Bronchial epithelial cell (primary cell): ENCODE data around the gene ANKRD30A. TPM values are rescaled to one million over a fixed set of nuclear protein-coding genes. Genes with fewer than 3 reads are reported as not detected.
"Not testable (repeated sequence)": the region's sequence is repeated elsewhere in the genome, so short reads cannot be mapped to it uniquely, and the experiment has no call there.

Experiments
- DNase-seq: peaks from one replicate; pipeline ENCODE4 v3.0.0-alpha.2; 2010; ENCODE audit warnings: low read depth
- FAIRE-seq: peaks from 2 replicates; lab custom pipeline; 2011; peaks lifted over from hg19 to GRCh38; lab: Jason Lieb, UNC
- H3K27me3 ChIP-seq: 2 replicates; pipeline ENCODE4 v1.5.1; 2011; ENCODE audit warnings: low read length; ENCODE audit not compliant: control insufficient read depth, insufficient read depth
- H3K36me3 ChIP-seq: 2 replicates; pipeline ENCODE4 v1.5.1; 2011; ENCODE audit warnings: low read length; ENCODE audit not compliant: control insufficient read depth, insufficient read depth
- H3K4me3 ChIP-seq: 2 replicates; pipeline ENCODE4 v1.5.1; 2011; ENCODE audit warnings: mild to moderate bottlenecking, low read depth, low read length, control low read depth
- total RNA-seq: library from RNA; depleted of rRNA; stranded (reverse); fragments of >200 nt; gene quantifications from 2 replicates; pipeline ENCODE4 v1.2.1, GENCODE V29; 2014
- TF ChIP-seq, protein P1 (sequence below): IDR thresholded peaks from 2 replicates; pipeline ENCODE4 v1.5.1; 2011; ENCODE audit warnings: mild to moderate bottlenecking, moderate library complexity, low read length, control low read depth, inconsistent platforms; ENCODE audit not compliant: insufficient read depth, severe bottlenecking

Gene ANKRD30A
- total RNA-seq, 1 donor from 2014 or later: not detected

DNA sequence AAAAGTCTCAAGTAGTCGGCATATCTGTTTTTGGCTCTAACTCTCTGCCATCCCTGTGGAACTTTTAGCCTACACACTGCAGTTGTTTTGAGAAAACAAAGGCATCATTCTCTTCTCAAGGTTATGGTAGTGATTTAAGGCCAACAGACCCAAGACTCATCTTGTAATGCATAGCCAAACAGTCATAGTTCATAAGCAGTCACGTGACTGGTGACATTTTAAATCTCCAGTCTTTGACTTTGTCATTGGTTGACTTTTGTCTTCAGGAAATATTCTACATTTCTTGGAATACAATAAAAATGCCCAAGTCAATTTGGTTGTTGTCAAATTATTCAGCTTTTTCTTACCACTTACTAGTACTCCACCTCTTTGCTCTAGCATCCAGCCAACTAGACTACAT is 114.8 kb downstream of the ANKRD30A start:
- FAIRE-seq (no peak), DNase-seq (no peak)
- H3K36me3 ChIP-seq: no peaks in the 10 kb centered on the region
- no peaks in the 10 kb centered on the region for H3K27me3 ChIP-seq
- no peak overlapping the region for H3K4me3 ChIP-seq
- TF ChIP-seq, protein P1, sequence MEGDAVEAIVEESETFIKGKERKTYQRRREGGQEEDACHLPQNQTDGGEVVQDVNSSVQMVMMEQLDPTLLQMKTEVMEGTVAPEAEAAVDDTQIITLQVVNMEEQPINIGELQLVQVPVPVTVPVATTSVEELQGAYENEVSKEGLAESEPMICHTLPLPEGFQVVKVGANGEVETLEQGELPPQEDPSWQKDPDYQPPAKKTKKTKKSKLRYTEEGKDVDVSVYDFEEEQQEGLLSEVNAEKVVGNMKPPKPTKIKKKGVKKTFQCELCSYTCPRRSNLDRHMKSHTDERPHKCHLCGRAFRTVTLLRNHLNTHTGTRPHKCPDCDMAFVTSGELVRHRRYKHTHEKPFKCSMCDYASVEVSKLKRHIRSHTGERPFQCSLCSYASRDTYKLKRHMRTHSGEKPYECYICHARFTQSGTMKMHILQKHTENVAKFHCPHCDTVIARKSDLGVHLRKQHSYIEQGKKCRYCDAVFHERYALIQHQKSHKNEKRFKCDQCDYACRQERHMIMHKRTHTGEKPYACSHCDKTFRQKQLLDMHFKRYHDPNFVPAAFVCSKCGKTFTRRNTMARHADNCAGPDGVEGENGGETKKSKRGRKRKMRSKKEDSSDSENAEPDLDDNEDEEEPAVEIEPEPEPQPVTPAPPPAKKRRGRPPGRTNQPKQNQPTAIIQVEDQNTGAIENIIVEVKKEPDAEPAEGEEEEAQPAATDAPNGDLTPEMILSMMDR: no peak

GRCh38 chr10:37246637-37247036 is 121.2 kb downstream of the ANKRD30A start:
- no peak for DNase-seq
- no peak for FAIRE-seq
- Histone ChIP-seq H3K27me3 (no peaks in the 10 kb centered on the region), H3K4me3 (no peak overlapping the region), H3K36me3 (no peaks in the 10 kb centered on the region)
- TF ChIP-seq, protein P1: no peak

DNA sequence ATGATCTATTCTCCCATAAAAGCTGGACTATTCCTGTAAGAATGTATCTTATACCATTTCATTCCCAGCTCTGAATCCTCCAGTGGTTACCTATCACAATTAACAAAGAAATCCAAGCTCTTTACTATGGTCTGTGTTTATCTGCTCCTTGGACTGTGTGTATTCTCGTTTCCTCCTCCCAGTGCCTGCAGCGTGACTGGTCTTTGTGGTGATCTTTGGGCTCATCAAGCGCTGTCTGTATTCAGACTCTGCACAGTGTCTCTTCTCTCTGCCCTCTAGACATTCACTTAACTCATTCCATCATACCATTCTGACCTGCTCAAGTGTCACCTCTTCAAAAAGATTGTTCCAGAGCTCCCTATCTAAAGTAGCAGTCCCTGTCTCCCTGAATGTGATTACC is 130.4 kb downstream of the ANKRD30A start:
- not testable (repeated sequence) for FAIRE-seq, H3K4me3 ChIP-seq, H3K27me3 ChIP-seq, DNase-seq, H3K36me3 ChIP-seq

GRCh38 chr10:37263304-37263703 is 137.9 kb downstream of the ANKRD30A start:
- Histone ChIP-seq H3K27me3 (no peaks in the 10 kb centered on the region), H3K36me3 (no peaks in the 10 kb centered on the region), H3K4me3 (no peak overlapping the region)
- FAIRE-seq (no peak), DNase-seq (peak; percentile 5)
- TF ChIP-seq, protein P1: no peak

- no peaks in the 10 kb centered on the region for H3K27me3 ChIP-seq
- no peak overlapping the region for H3K4me3 ChIP-seq
- no peaks in the 10 kb centered on the region for H3K36me3 ChIP-seq
- no peak for FAIRE-seq
- TF ChIP-seq, protein P1: no peak
- DNase-seq: no peak
These were observed 142.9 kb downstream of the ANKRD30A start for GRCh38 chr10:37268266-37268665.

DNA sequence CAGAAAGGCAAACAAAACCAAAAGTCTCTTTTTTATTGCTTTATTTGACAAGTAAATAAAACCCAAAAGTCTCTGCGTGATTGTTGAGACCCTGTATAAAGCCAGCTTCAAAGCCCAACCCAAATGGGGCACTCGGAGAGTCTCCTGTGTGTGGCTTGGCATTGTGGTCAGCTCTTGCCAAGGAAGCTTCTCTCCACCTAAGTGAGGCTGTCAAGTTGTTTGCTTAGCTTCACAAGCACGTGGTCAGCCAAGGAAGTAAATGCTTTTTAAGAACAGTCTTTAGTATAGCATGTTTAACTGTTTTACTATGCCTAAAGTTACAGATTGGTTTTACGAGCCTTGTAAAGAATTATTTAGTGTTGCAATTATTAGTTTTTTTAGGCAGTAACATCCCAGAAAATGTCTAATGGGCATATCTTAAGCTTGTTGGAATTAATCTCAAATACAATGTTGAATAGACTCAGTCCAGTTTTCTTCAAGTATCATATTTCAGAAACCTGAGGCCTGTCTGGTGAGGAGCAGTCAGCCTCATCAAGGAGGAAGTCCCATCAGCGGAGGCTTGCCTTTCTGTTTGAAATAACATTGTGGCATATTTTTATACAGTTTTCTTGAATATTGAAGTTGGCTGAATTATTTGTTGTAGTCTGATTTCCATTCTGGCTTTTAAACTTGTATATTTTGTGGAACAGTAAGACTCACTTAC is 144.3 kb downstream of the ANKRD30A start:
- FAIRE-seq (no peak), DNase-seq (no peak)
- Histone ChIP-seq H3K4me3 (no peak overlapping the region), H3K36me3 (no peaks in the 10 kb centered on the region), H3K27me3 (no peaks in the 10 kb centered on the region)
- TF ChIP-seq, protein P1: no peak
